HS-27A (cell line): Measurements from ENCODE around the gene CTNNA3.

Experiments
- DNase-seq: peaks from one replicate; pipeline ENCODE4 v3.0.0-alpha.2; 2012; ENCODE audit warnings: low read depth, missing footprints

Gene CTNNA3

GRCh38 chr10:67011981-67012380, 684.0 kb downstream of the CTNNA3 start:
- DNase-seq = no peak

GRCh38 chr10:67011480-67011879, 684.5 kb downstream of the CTNNA3 start:
- no peak for DNase-seq

GRCh38 chr10:67005981-67006380, 690.0 kb downstream of the CTNNA3 start:
- DNase-seq = no peak

- no peak for DNase-seq
Observed at GRCh38 chr10:67004690-67005089, 691.3 kb downstream of the CTNNA3 start.

- no peak for DNase-seq
Observed at GRCh38 chr10:66999762-67000545, 696.0 kb downstream of the CTNNA3 start.

- no peak for DNase-seq
Observed at GRCh38 chr10:66996996-66997395, 699.0 kb downstream of the CTNNA3 start.

GRCh38 chr10:66990143-66990830, 705.7 kb downstream of the CTNNA3 start:
- no peak for DNase-seq

GRCh38 chr10:66983475-66983818, 712.5 kb downstream of the CTNNA3 start:
- no peak for DNase-seq

GRCh38 chr10:66982792-66983474, 713.1 kb downstream of the CTNNA3 start:
- DNase-seq = no peak

- no peak for DNase-seq
Observed at GRCh38 chr10:66982053-66982420, 714.0 kb downstream of the CTNNA3 start.

GRCh38 chr10:66981361-66982052, 714.5 kb downstream of the CTNNA3 start:
- DNase-seq = no peak

- no peak for DNase-seq
Observed at GRCh38 chr10:66980246-66980815, 715.7 kb downstream of the CTNNA3 start.

- DNase-seq = no peak
Observed at GRCh38 chr10:66964946-66965345, 731.0 kb downstream of the CTNNA3 start.

- DNase-seq = no peak
Observed at GRCh38 chr10:66958466-66958865, 737.5 kb downstream of the CTNNA3 start.

- DNase-seq = no peak
Observed at GRCh38 chr10:66951896-66952295, 744.1 kb downstream of the CTNNA3 start.

GRCh38 chr10:66943590-66943989, 752.4 kb downstream of the CTNNA3 start:
- DNase-seq = no peak

- no peak for DNase-seq
Observed at GRCh38 chr10:66942407-66942806, 753.6 kb downstream of the CTNNA3 start.

- DNase-seq = no peak
Observed at GRCh38 chr10:66941491-66941890, 754.5 kb downstream of the CTNNA3 start.

GRCh38 chr10:66940965-66941364, 755.0 kb downstream of the CTNNA3 start:
- DNase-seq = no peak

GRCh38 chr10:66934711-66935110, 761.3 kb downstream of the CTNNA3 start:
- no peak for DNase-seq

- no peak for DNase-seq
Observed at GRCh38 chr10:66931949-66932343, 764.0 kb downstream of the CTNNA3 start.

GRCh38 chr10:66931340-66931948, 764.6 kb downstream of the CTNNA3 start:
- DNase-seq = no peak
